Rectal smooth muscle tissue (tissue), 1 donor: Measurements from ENCODE around the gene OSBPL3.

Source experiments
- H3K27ac ChIP-seq: one replicate; pipeline ENCODE4 v1.7.0; 2013; ENCODE audit warnings: low read depth, low read length, inconsistent platforms
- H3K27me3 ChIP-seq: one replicate; pipeline ENCODE4 v1.7.0; 2013; ENCODE audit warnings: low read length; ENCODE audit not compliant: control insufficient read depth, insufficient read depth
- H3K36me3 ChIP-seq: one replicate; pipeline ENCODE4 v1.7.0; 2013; ENCODE audit warnings: low read length; ENCODE audit not compliant: control insufficient read depth, insufficient read depth
- H3K4me1 ChIP-seq: one replicate; pipeline ENCODE4 v1.7.0; 2013; ENCODE audit warnings: low read length; ENCODE audit not compliant: control insufficient read depth, insufficient read depth
- H3K4me3 ChIP-seq: one replicate; pipeline ENCODE4 v1.7.0; 2013; ENCODE audit warnings: low read length
- H3K9ac ChIP-seq: one replicate; pipeline ENCODE4 v1.7.0; 2013; ENCODE audit warnings: low read length

The OSBPL3 gene

GRCh38 chr7:24779283-24779655 lies 200.7 kb downstream of the OSBPL3 start:
- Histone ChIP-seq H3K36me3 (no peaks in the 10 kb centered on the region), H3K4me1 (no peaks in the 10 kb centered on the region), H3K4me3 (no peak overlapping the region), H3K27me3 (no peaks in the 10 kb centered on the region), H3K9ac (no peak overlapping the region), H3K27ac (no peak overlapping the region)

- no peaks in the 10 kb centered on the region for H3K36me3 ChIP-seq
- H3K4me3 ChIP-seq, result no peak overlapping the region
- H3K9ac ChIP-seq, result no peak overlapping the region
- H3K27me3 ChIP-seq, result no peaks in the 10 kb centered on the region
- no peak overlapping the region for H3K27ac ChIP-seq
- no peaks in the 10 kb centered on the region for H3K4me1 ChIP-seq
Measured at GRCh38 chr7:24778543-24779282, 201.3 kb downstream of the OSBPL3 start.

- no peaks in the 10 kb centered on the region for H3K4me1 ChIP-seq
- H3K4me3 ChIP-seq, result no peak overlapping the region
- H3K27ac ChIP-seq, result no peak overlapping the region
- H3K27me3 ChIP-seq, result no peaks in the 10 kb centered on the region
- H3K9ac ChIP-seq, result no peak overlapping the region
- H3K36me3 ChIP-seq, result no peaks in the 10 kb centered on the region
Measured at GRCh38 chr7:24777806-24778205, 202.2 kb downstream of the OSBPL3 start.

- Histone ChIP-seq H3K4me1 (no peaks in the 10 kb centered on the region), H3K4me3 (no peak overlapping the region), H3K36me3 (no peaks in the 10 kb centered on the region), H3K27me3 (no peaks in the 10 kb centered on the region), H3K27ac (no peak overlapping the region), H3K9ac (no peak overlapping the region)
Measured at GRCh38 chr7:24773646-24774045, 206.3 kb downstream of the OSBPL3 start.

- no peak overlapping the region for H3K27ac ChIP-seq
- no peak overlapping the region for H3K4me3 ChIP-seq
- no peaks in the 10 kb centered on the region for H3K36me3 ChIP-seq
- H3K4me1 ChIP-seq, result no peaks in the 10 kb centered on the region
- H3K27me3 ChIP-seq, result no peaks in the 10 kb centered on the region
- H3K9ac ChIP-seq, result no peak overlapping the region
Measured at GRCh38 chr7:24769851-24770250, 210.1 kb downstream of the OSBPL3 start.

GRCh38 chr7:24769014-24769830 lies 210.8 kb downstream of the OSBPL3 start:
- H3K27me3 ChIP-seq, result no peaks in the 10 kb centered on the region
- no peak overlapping the region for H3K9ac ChIP-seq
- no peaks in the 10 kb centered on the region for H3K4me1 ChIP-seq
- no peak overlapping the region for H3K27ac ChIP-seq
- no peak overlapping the region for H3K4me3 ChIP-seq
- no peaks in the 10 kb centered on the region for H3K36me3 ChIP-seq

- H3K36me3 ChIP-seq, result no peaks in the 10 kb centered on the region
- H3K27me3 ChIP-seq, result no peaks in the 10 kb centered on the region
- no peak overlapping the region for H3K4me3 ChIP-seq
- no peak overlapping the region for H3K27ac ChIP-seq
- no peak overlapping the region for H3K9ac ChIP-seq
- no peaks in the 10 kb centered on the region for H3K4me1 ChIP-seq
Measured at GRCh38 chr7:24767878-24768569, 212.0 kb downstream of the OSBPL3 start.

GRCh38 chr7:24764972-24765744 lies 214.8 kb downstream of the OSBPL3 start:
- H3K4me3 ChIP-seq, result no peak overlapping the region
- no peak overlapping the region for H3K27ac ChIP-seq
- H3K36me3 ChIP-seq, result no peaks in the 10 kb centered on the region
- H3K4me1 ChIP-seq, result no peaks in the 10 kb centered on the region
- H3K9ac ChIP-seq, result no peak overlapping the region
- H3K27me3 ChIP-seq, result no peaks in the 10 kb centered on the region

- Histone ChIP-seq H3K4me1 (no peaks in the 10 kb centered on the region), H3K27ac (no peak overlapping the region), H3K27me3 (no peaks in the 10 kb centered on the region), H3K9ac (no peak overlapping the region), H3K36me3 (no peaks in the 10 kb centered on the region), H3K4me3 (no peak overlapping the region)
Measured at GRCh38 chr7:24764011-24764410, 216.0 kb downstream of the OSBPL3 start.

- Histone ChIP-seq H3K4me3 (no peak overlapping the region), H3K4me1 (no peaks in the 10 kb centered on the region), H3K9ac (no peak overlapping the region), H3K27me3 (no peaks in the 10 kb centered on the region), H3K27ac (no peak overlapping the region), H3K36me3 (no peaks in the 10 kb centered on the region)
Measured at GRCh38 chr7:24763303-24763901, 216.6 kb downstream of the OSBPL3 start.

GRCh38 chr7:24762771-24763170 lies 217.2 kb downstream of the OSBPL3 start:
- H3K4me3 ChIP-seq, result no peak overlapping the region
- no peaks in the 10 kb centered on the region for H3K36me3 ChIP-seq
- no peaks in the 10 kb centered on the region for H3K27me3 ChIP-seq
- H3K27ac ChIP-seq, result no peak overlapping the region
- H3K9ac ChIP-seq, result no peak overlapping the region
- H3K4me1 ChIP-seq, result peaks cover 4% of the 10 kb centered on the region

GRCh38 chr7:24760968-24761367 lies 219.0 kb downstream of the OSBPL3 start:
- Histone ChIP-seq H3K9ac (no peak overlapping the region), H3K36me3 (no peaks in the 10 kb centered on the region), H3K27me3 (peaks cover 4% of the 10 kb centered on the region), H3K4me1 (peaks cover 4% of the 10 kb centered on the region), H3K4me3 (no peak overlapping the region), H3K27ac (no peak overlapping the region)
